SK-N-SH (cell line): ENCODE results near the gene IRGQ. TPM values are rescaled to one million over a fixed set of nuclear protein-coding genes. Genes with fewer than 3 reads are reported as not detected.

ENCODE experiments used
- CTCF ChIA-PET: fragments of 300-600, 350-600 bp; formaldehyde crosslinking; extraction: SDS; loops from one replicate; lab custom pipeline; 2021; lab: Yijun Ruan, JAX
- POLR2A ChIA-PET: fragments of 350-600 bp; sonication (Branson Sonifier 250); formaldehyde crosslinking; extraction: SDS; loops from one replicate; lab custom pipeline; 2020; ENCODE audit warnings: antibody characterized with exemption, inconsistent platforms; lab: Yijun Ruan, JAX
- DNase-seq: peaks from one replicate; pipeline ENCODE4 v3.0.0; 2012
- H2AFZ ChIP-seq: fragments of 200-600 bp; sonication (generic); 2 replicates; pipeline ENCODE4 v1.8.1; 2016; ENCODE audit warnings: antibody characterized with exemption, mild to moderate bottlenecking, low read depth
- H3F3A ChIP-seq: fragments of 200-600 bp; sonication (generic); replicated peaks from 2 replicates; pipeline ENCODE3; 2016; ENCODE audit warnings: antibody characterized with exemption, mild to moderate bottlenecking; ENCODE audit not compliant: insufficient read depth
- H3K27ac ChIP-seq, 2 experiments: fragments of 200-500 bp in 1 of 2; fragments of 200-600 bp in 1 of 2; sonication (Bioruptor generic) in 1 of 2; sonication (generic), shearing (Covaris generic) in 1 of 2; 2 replicates each; pipeline versions ENCODE4 v1.5.1 to v1.6.1; 2014 to 2016; ENCODE audit warnings: low read depth in 2 of 2, inconsistent platforms in 1 of 2, low read length in 1 of 2, mild to moderate bottlenecking in 1 of 2, mixed read lengths in 1 of 2
- H3K27me3 ChIP-seq: fragments of 200-600 bp; sonication (generic), shearing (Covaris generic); 2 replicates; pipeline ENCODE4 v1.6.1; 2016; ENCODE audit warnings: mixed run types; ENCODE audit not compliant: insufficient read depth
- H3K36me3 ChIP-seq, 2 experiments: fragments of 200-500 bp in 1 of 2; fragments of 200-600 bp in 1 of 2; sonication (Bioruptor generic) in 1 of 2; sonication (generic) in 1 of 2; replicated peaks in 1 of 2; 2 replicates each; pipeline versions ENCODE3 to v1.5.1; 2014 to 2016; ENCODE audit warnings: low read length in 1 of 2, mild to moderate bottlenecking in 1 of 2; ENCODE audit not compliant: insufficient read depth in 2 of 2, control insufficient read depth in 1 of 2
- H3K4me1 ChIP-seq, 2 experiments: fragments of 200-500 bp in 1 of 2; fragments of 200-600 bp in 1 of 2; sonication (Bioruptor generic) in 1 of 2; sonication (generic), shearing (Covaris generic) in 1 of 2; 2 replicates each; pipeline versions ENCODE4 v1.5.1 to v1.6.1; 2014 to 2016; ENCODE audit warnings: low read depth in 1 of 2, low read length in 1 of 2, mixed run types in 1 of 2; ENCODE audit not compliant: insufficient read depth in 2 of 2, control insufficient read depth in 1 of 2
- H3K4me2 ChIP-seq: fragments of 200-600 bp; sonication (generic), shearing (Covaris generic); 2 replicates; pipeline ENCODE4 v1.6.1; 2017; ENCODE audit warnings: mixed run types
- H3K4me3 ChIP-seq, 2 experiments: fragments of 200-500 bp in 1 of 2; fragments of 200-600 bp in 1 of 2; sonication (Bioruptor generic) in 1 of 2; sonication (generic), shearing (Covaris generic) in 1 of 2; 2 replicates each; pipeline versions ENCODE4 v1.5.1 to v1.8.1; 2014 to 2016; ENCODE audit warnings: low read depth in 2 of 2, inconsistent platforms in 1 of 2, low read length in 1 of 2, mild to moderate bottlenecking in 1 of 2, mixed read lengths in 1 of 2, moderate library complexity in 1 of 2
- H3K79me2 ChIP-seq: fragments of 200-600 bp; sonication (generic); 2 replicates; pipeline ENCODE4 v1.8.1; 2017; ENCODE audit warnings: mild to moderate bottlenecking; ENCODE audit not compliant: insufficient read depth
- H3K9ac ChIP-seq: fragments of 200-600 bp; sonication (generic); 2 replicates; pipeline ENCODE4 v1.6.1; 2017; ENCODE audit warnings: mixed run types
- H3K9me2 ChIP-seq: fragments of 200-600 bp; sonication (generic); 2 replicates; pipeline ENCODE4 v1.6.1; 2017; ENCODE audit warnings: mixed run types
- H3K9me3 ChIP-seq: fragments of 200-600 bp; sonication (generic); 2 replicates; pipeline ENCODE4 v1.6.1; 2017; ENCODE audit warnings: mixed run types, mild to moderate bottlenecking, moderate library complexity
- H4K20me1 ChIP-seq: fragments of 200-600 bp; sonication (generic); 2 replicates; pipeline ENCODE4 v1.6.1; 2017; ENCODE audit warnings: mild to moderate bottlenecking, mixed run types; ENCODE audit not compliant: insufficient read depth
- CTCF ChIP-seq: fragments of 200-600 bp; sonication (generic); IDR thresholded peaks from 2 replicates; pipeline ENCODE4 v1.6.1; 2017; ENCODE audit warnings: antibody characterized with exemption, mild to moderate bottlenecking, moderate library complexity
- EP300 ChIP-seq, 2 experiments: IDR thresholded peaks; 2 replicates each; pipeline versions ENCODE4 v1.4.0 to v1.6.1; 2012; ENCODE audit warnings: borderline replicate concordance in 1 of 2, low read depth in 1 of 2, low read length in 1 of 2
- GABPA ChIP-seq: IDR thresholded peaks from 2 replicates; pipeline ENCODE4 v1.4.0; 2012; ENCODE audit warnings: low read depth, mild to moderate bottlenecking
- JUND ChIP-seq: IDR thresholded peaks from 2 replicates; pipeline ENCODE4 v1.4.0; 2012
- MXI1 ChIP-seq: IDR thresholded peaks from 2 replicates; pipeline ENCODE4 v1.6.1; 2012; ENCODE audit warnings: mild to moderate bottlenecking, low read depth, low read length, improper control_type of control experiment
- RAD21 ChIP-seq: IDR thresholded peaks from 2 replicates; pipeline ENCODE4 v1.6.1; 2012; ENCODE audit warnings: mild to moderate bottlenecking, low read length
- RCOR1 ChIP-seq: fragments of 150-350 bp; IDR thresholded peaks from 2 replicates; pipeline ENCODE4 v1.6.1; 2017; ENCODE audit warnings: antibody characterized with exemption, low read length
- RFX5 ChIP-seq: IDR thresholded peaks from 2 replicates; pipeline ENCODE4 v1.6.1; 2012; ENCODE audit warnings: mild to moderate bottlenecking, improper control_type of control experiment, low read length
- SMC3 ChIP-seq: IDR thresholded peaks from 2 replicates; pipeline ENCODE4 v1.6.1; 2012; ENCODE audit warnings: low read depth, low read length, improper control_type of control experiment
- WGBS: methylation state at CpG from one replicate; pipeline ENCODE4 v1.1.6; 2017; ENCODE audit warnings: low lambda C conversion rate; 5-methylcytosine and 5-hydroxymethylcytosine counted together
- polyA plus RNA-seq, 3 experiments: library from polyadenylated mRNA; depleted of rRNA; stranded (reverse); fragments of >200 nt; gene quantifications; 2 replicates each; pipeline ENCODE4 v1.2.3, GENCODE V29; 2012
- TF ChIP-seq, protein P1 (sequence below): fragments of 150-350 bp; IDR thresholded peaks from 2 replicates; pipeline ENCODE4 v1.6.1; 2016; ENCODE audit warnings: mild to moderate bottlenecking, low read depth, low read length
- TF ChIP-seq, protein P2 (sequence below): fragments of 150-350 bp; IDR thresholded peaks from 2 replicates; pipeline ENCODE4 v1.6.1; 2017; ENCODE audit warnings: antibody characterized with exemption, low read length, low read depth, borderline replicate concordance
- TF ChIP-seq, protein P3 (sequence below): IDR thresholded peaks from 2 replicates; pipeline ENCODE4 v1.4.0; 2012; ENCODE audit warnings: low read depth, borderline replicate concordance
- TF ChIP-seq, protein P4 (sequence below): IDR thresholded peaks from 2 replicates; pipeline ENCODE4 v1.4.0; 2012; ENCODE audit warnings: low read depth

Gene IRGQ
- polyA plus RNA-seq, 1 of the 3 experiments (the other 2 are of a cell fraction): 8.4 TPM

GRCh38 chr19:43540381-43540780 lies 55.6 kb downstream of the IRGQ start:
- ChIA-PET CTCF (interaction anchor here (0.8 kb wide), 1 partner anchor 15 kb away, joined by 3 read pairs; no protein-coding TSS in a partner anchor), POLR2A (no interaction called here)
- Histone ChIP-seq H2AFZ (no peak overlapping the region), H3K4me1 (no peaks in the 10 kb centered on the region), H3K9me3 (no peaks in the 10 kb centered on the region), H3K4me2 (no peak overlapping the region), H3K79me2 (no peaks in the 10 kb centered on the region), H3K4me3 (no peak overlapping the region), H3K36me3 (peaks cover 28 to 30% of the 10 kb centered on the region in 2 experiments), H3F3A (peaks cover 6% of the 10 kb centered on the region), H3K9ac (no peak overlapping the region), H3K27ac (no peak overlapping the region), H3K9me2 (no peaks in the 10 kb centered on the region), H4K20me1 (no peaks in the 10 kb centered on the region), H3K27me3 (no peaks in the 10 kb centered on the region)
- 65% methylated on average over 3 of the region's 3 CpGs for WGBS
- TF ChIP-seq, protein P1, sequence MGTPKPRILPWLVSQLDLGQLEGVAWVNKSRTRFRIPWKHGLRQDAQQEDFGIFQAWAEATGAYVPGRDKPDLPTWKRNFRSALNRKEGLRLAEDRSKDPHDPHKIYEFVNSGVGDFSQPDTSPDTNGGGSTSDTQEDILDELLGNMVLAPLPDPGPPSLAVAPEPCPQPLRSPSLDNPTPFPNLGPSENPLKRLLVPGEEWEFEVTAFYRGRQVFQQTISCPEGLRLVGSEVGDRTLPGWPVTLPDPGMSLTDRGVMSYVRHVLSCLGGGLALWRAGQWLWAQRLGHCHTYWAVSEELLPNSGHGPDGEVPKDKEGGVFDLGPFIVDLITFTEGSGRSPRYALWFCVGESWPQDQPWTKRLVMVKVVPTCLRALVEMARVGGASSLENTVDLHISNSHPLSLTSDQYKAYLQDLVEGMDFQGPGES: no peak
- TF ChIP-seq EP300 (IDR thresholded peaks at IDR 0.05; ENCODE audit: borderline replicate concordance in 1 of 2, low read depth in 1 of 2, low read length in 1 of 2) (no peak), CTCF (no peak), RAD21 (no peak), GABPA (no peak), MXI1 (no peak), JUND (no peak), RCOR1 (no peak), SMC3 (no peak), RFX5 (no peak)
- TF ChIP-seq, protein P2, sequence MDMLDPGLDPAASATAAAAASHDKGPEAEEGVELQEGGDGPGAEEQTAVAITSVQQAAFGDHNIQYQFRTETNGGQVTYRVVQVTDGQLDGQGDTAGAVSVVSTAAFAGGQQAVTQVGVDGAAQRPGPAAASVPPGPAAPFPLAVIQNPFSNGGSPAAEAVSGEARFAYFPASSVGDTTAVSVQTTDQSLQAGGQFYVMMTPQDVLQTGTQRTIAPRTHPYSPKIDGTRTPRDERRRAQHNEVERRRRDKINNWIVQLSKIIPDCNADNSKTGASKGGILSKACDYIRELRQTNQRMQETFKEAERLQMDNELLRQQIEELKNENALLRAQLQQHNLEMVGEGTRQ: no peak
- TF ChIP-seq, protein P3, sequence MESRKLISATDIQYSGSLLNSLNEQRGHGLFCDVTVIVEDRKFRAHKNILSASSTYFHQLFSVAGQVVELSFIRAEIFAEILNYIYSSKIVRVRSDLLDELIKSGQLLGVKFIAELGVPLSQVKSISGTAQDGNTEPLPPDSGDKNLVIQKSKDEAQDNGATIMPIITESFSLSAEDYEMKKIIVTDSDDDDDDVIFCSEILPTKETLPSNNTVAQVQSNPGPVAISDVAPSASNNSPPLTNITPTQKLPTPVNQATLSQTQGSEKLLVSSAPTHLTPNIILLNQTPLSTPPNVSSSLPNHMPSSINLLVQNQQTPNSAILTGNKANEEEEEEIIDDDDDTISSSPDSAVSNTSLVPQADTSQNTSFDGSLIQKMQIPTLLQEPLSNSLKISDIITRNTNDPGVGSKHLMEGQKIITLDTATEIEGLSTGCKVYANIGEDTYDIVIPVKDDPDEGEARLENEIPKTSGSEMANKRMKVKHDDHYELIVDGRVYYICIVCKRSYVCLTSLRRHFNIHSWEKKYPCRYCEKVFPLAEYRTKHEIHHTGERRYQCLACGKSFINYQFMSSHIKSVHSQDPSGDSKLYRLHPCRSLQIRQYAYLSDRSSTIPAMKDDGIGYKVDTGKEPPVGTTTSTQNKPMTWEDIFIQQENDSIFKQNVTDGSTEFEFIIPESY: no peak
- TF ChIP-seq, protein P4, sequence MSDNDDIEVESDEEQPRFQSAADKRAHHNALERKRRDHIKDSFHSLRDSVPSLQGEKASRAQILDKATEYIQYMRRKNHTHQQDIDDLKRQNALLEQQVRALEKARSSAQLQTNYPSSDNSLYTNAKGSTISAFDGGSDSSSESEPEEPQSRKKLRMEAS: no peak
- DNase-seq: no peak
